Astrocyte of the spinal cord (primary cell): Measurements from ENCODE around the gene LMBR1.

ENCODE experiments used
- DNase-seq: peaks from one replicate; pipeline ENCODE4 v3.0.0; 2011; ENCODE audit warnings: low read depth, low spot score
- H3K4me3 ChIP-seq: 2 replicates; pipeline ENCODE4 v1.5.1; 2011; ENCODE audit warnings: low read depth, mild to moderate bottlenecking, low read length, moderate library complexity
- CTCF ChIP-seq: IDR thresholded peaks from 2 replicates; pipeline ENCODE4 v1.5.1; 2012; ENCODE audit warnings: low read depth, mild to moderate bottlenecking, low read length, inconsistent platforms
- in situ Hi-C: cut with HindIII; loops from 2 replicates; pipeline ENCODE4 v1.10.0; 2017; ENCODE audit warnings: low sequenced_read_pairs

LMBR1 gene

GRCh38 chr7:156842740-156843140 lies 50.2 kb downstream of the LMBR1 start:
- no peak overlapping the region for H3K4me3 ChIP-seq
- in situ Hi-C loops, result no loop called here
- no peak for DNase-seq
- TF ChIP-seq CTCF, result no peak

GRCh38 chr7:156842317-156842716 lies 50.7 kb downstream of the LMBR1 start:
- in situ Hi-C loops, result no loop called here
- no peak for TF ChIP-seq CTCF
- DNase-seq, result no peak
- no peak overlapping the region for H3K4me3 ChIP-seq

GRCh38 chr7:156841497-156841896 lies 51.5 kb downstream of the LMBR1 start:
- no peak for DNase-seq
- no peak overlapping the region for H3K4me3 ChIP-seq
- no peak for TF ChIP-seq CTCF
- in situ Hi-C loops, result no loop called here

DNA sequence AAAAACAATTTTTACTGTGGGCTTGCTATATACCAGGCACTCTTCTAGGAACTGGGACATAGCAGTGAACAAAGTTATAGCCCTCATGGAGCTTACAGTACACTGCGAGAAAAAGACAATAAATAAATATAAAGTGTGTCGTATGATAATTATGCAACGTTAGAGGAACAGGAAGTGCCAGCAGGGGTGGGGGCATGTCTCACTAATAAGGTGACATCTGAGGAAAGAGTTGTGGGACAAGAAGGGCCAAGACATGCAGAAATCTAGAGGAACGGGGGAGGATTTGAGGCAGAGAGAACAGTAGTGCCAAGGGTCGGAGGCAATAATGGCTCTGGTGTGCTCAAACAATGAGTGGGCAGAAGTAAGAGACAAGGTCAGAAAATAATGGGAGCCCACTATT lies 52.8 kb downstream of the LMBR1 start:
- no peak for TF ChIP-seq CTCF
- no peak overlapping the region for H3K4me3 ChIP-seq
- in situ Hi-C loops, result no loop called here
- no peak for DNase-seq

- no peak overlapping the region for H3K4me3 ChIP-seq
- TF ChIP-seq CTCF, result no peak
- no peak for DNase-seq
- in situ Hi-C loops, result no loop called here
Measured at GRCh38 chr7:156836443-156836842, 56.5 kb downstream of the LMBR1 start.

DNA sequence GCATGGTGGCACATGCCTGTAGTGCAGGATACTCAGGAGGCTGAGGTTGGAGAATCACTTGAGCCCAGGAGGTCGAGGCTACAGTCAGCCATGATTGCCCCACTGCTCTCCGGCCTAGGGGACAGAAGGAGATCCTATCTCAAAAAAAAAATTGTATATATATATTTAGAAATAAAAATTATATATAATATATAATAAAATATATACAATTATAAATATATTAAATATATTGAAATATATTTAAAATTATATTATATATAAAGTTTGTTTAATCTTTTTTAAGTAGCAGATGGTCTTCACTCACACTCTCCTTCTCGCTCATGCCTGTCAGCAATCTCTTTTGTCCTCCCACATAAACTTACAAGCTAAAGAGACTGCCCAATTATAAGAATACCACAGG lies 58.5 kb downstream of the LMBR1 start:
- no peak for TF ChIP-seq CTCF
- no peak overlapping the region for H3K4me3 ChIP-seq
- DNase-seq, result no peak
- in situ Hi-C loops, result no loop called here

DNA sequence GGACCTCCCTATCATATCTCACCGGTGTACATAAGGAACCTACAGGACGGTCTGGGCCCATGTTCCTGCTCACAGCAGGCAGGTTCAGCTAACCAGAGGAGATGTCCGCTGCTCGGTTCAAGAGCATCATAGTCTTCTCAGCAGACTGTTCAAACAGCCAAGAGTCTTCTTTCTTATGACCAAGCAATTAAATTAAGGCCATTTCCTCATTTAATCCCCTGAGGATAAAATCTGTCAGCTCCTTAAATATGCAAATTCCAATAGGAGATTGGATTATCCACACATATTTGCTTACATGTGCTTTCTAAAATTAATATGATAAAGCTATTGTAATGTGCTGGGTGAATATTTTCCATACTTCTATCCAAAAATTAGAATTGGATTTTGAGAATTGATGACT lies 59.7 kb downstream of the LMBR1 start:
- TF ChIP-seq CTCF, result no peak
- DNase-seq, result no peak
- in situ Hi-C loops, result no loop called here
- no peak overlapping the region for H3K4me3 ChIP-seq
